NCI-H2081 (cell line): ENCODE results near the gene CLRN3.

Experiments used
- DNase-seq, 2 experiments: peaks; one replicate each; lab custom pipeline; 2025; lab: John Stamatoyannopoulos, UW

Gene CLRN3

GRCh38 chr10:127874671-127875448 is 17.9 kb downstream of the CLRN3 start:
- DNase-seq = no peak

- no peak for DNase-seq
Observed at GRCh38 chr10:127873901-127874470, 18.8 kb downstream of the CLRN3 start.

GRCh38 chr10:127872871-127873600 is 19.7 kb downstream of the CLRN3 start:
- no peak for DNase-seq

- no peak for DNase-seq
Observed at GRCh38 chr10:127872011-127872761, 20.6 kb downstream of the CLRN3 start.

GRCh38 chr10:127871631-127872010 is 21.1 kb downstream of the CLRN3 start:
- DNase-seq = no peak

GRCh38 chr10:127869329-127869728 is 23.4 kb downstream of the CLRN3 start:
- DNase-seq = no peak

GRCh38 chr10:127867805-127868204 is 24.9 kb downstream of the CLRN3 start:
- no peak for DNase-seq

GRCh38 chr10:127866276-127867013 is 26.3 kb downstream of the CLRN3 start:
- DNase-seq = no peak

- no peak for DNase-seq
Observed at GRCh38 chr10:127863231-127863825, 29.4 kb downstream of the CLRN3 start.

GRCh38 chr10:127860592-127860991 is 32.1 kb downstream of the CLRN3 start:
- no peak for DNase-seq

GRCh38 chr10:127855976-127856375 is 36.8 kb downstream of the CLRN3 start:
- DNase-seq = no peak

GRCh38 chr10:127855591-127855881 is 37.2 kb downstream of the CLRN3 start:
- no peak for DNase-seq

GRCh38 chr10:127854769-127855590 is 37.8 kb downstream of the CLRN3 start:
- no peak for DNase-seq

GRCh38 chr10:127853868-127854768 is 38.6 kb downstream of the CLRN3 start:
- DNase-seq = peak in 1 of 2 experiments; percentile 1

- no peak for DNase-seq
Observed at GRCh38 chr10:127852456-127852855, 40.3 kb downstream of the CLRN3 start.

- DNase-seq = no peak
Observed at GRCh38 chr10:127851661-127852194, 41.0 kb downstream of the CLRN3 start.

GRCh38 chr10:127850944-127851343 is 41.8 kb downstream of the CLRN3 start:
- DNase-seq = no peak

- DNase-seq = no peak
Observed at GRCh38 chr10:127849921-127850320, 42.8 kb downstream of the CLRN3 start.

GRCh38 chr10:127849224-127849623 is 43.5 kb downstream of the CLRN3 start:
- DNase-seq = no peak
